Testis (tissue), 3 donors: ENCODE results near the gene KIF26A. TPM values are rescaled to one million over a fixed set of nuclear protein-coding genes. Genes with fewer than 3 reads are reported as not detected.

Experiments used
- DNase-seq: peaks from one replicate; pipeline ENCODE4 v3.0.0-alpha.2; 2019
- H3K27ac ChIP-seq, 2 donors: fragments of 200-600 bp; sonication (generic); one replicate each; pipeline ENCODE4 v1.5.1; 2019
- H3K27me3 ChIP-seq: fragments of 200-600 bp; sonication (generic); one replicate; pipeline ENCODE4 v1.5.1; 2019
- H3K36me3 ChIP-seq: fragments of 200-600 bp; sonication (generic); one replicate; pipeline ENCODE4 v1.5.1; 2017; ENCODE audit warnings: low read depth; ENCODE audit errors: missing control alignments
- H3K4me1 ChIP-seq: fragments of 200-600 bp; sonication (generic); one replicate; pipeline ENCODE4 v1.5.1; 2019
- H3K4me3 ChIP-seq, 2 donors: fragments of 200-600 bp; sonication (generic); one replicate each; pipeline ENCODE4 v1.5.1; 2017 to 2019
- H3K9me3 ChIP-seq: fragments of 200-600 bp; sonication (generic); one replicate; pipeline ENCODE4 v1.5.1; 2017
- POLR2A ChIP-seq: fragments of 450-650 bp; IDR thresholded peaks from one replicate; pipeline ENCODE4 v1.6.1; 2017; ENCODE audit warnings: antibody characterized with exemption, mild to moderate bottlenecking, moderate library complexity
- WGBS, 2 donors: methylation state at CpG; one replicate each; pipeline ENCODE4 v1.1.5; 2018; 5-methylcytosine and 5-hydroxymethylcytosine counted together
- intact Hi-C: fragments of 100-400 bp; cut with DNase I; formaldehyde crosslinking; loops from one replicate; pipeline ENCODE4 v1.15.1; 2023; ENCODE audit warnings: low total_unique reads
- polyA plus RNA-seq: library from polyadenylated mRNA; stranded (reverse); fragments of 350-450 nt; fragmentation: Illumina TruSeq; extraction: RNeasy Lipid Tissue Mini Kit (QIAGEN cat#74804); gene quantifications from one replicate; pipeline ENCODE4 v1.2.3, GENCODE V29; 2014; ENCODE audit warnings: low read depth, low replicate concordance; ENCODE audit not compliant: insufficient read depth
- total RNA-seq, 2 donors: library from RNA; depleted of rRNA; stranded (reverse); fragments of >200 nt; gene quantifications; one replicate each; pipeline ENCODE4 v1.2.3, GENCODE V29; 2016
- TF ChIP-seq, protein P1 (sequence below), 3 experiments: fragments of 450-650 bp in 2 of 3; fragments of 200-600 bp in 1 of 3; sonication (generic) in 1 of 3; IDR thresholded peaks; one replicate each; pipeline ENCODE4 v1.5.1; 2016 to 2019; ENCODE audit warnings: antibody characterized with exemption in 3 of 3, mild to moderate bottlenecking in 2 of 3, moderate library complexity in 1 of 3

Gene KIF26A
- total and polyA plus RNA-seq, 3 donors from 2014 or later = 5.6 to 21.2 (median 18.3) TPM

GRCh38 chr14:104102282-104102914, 36.0 kb upstream of the KIF26A start:
- Histone ChIP-seq H3K4me1 (no peaks in the 10 kb centered on the region), H3K36me3 (no peaks in the 10 kb centered on the region), H3K4me3 (no peak overlapping the region), H3K27me3 (no peaks in the 10 kb centered on the region), H3K9me3 (no peaks in the 10 kb centered on the region), H3K27ac (no peak overlapping the region)
- TF ChIP-seq, protein P1, sequence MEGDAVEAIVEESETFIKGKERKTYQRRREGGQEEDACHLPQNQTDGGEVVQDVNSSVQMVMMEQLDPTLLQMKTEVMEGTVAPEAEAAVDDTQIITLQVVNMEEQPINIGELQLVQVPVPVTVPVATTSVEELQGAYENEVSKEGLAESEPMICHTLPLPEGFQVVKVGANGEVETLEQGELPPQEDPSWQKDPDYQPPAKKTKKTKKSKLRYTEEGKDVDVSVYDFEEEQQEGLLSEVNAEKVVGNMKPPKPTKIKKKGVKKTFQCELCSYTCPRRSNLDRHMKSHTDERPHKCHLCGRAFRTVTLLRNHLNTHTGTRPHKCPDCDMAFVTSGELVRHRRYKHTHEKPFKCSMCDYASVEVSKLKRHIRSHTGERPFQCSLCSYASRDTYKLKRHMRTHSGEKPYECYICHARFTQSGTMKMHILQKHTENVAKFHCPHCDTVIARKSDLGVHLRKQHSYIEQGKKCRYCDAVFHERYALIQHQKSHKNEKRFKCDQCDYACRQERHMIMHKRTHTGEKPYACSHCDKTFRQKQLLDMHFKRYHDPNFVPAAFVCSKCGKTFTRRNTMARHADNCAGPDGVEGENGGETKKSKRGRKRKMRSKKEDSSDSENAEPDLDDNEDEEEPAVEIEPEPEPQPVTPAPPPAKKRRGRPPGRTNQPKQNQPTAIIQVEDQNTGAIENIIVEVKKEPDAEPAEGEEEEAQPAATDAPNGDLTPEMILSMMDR (IDR thresholded peaks at IDR 0.05) = no peak
- no peak for TF ChIP-seq POLR2A
- 86 to 87% methylated on average over 3 to 16 of the region's 16 CpGs for WGBS, 2 donors
- no peak for DNase-seq
- intact Hi-C loops = no loop called here

DNA sequence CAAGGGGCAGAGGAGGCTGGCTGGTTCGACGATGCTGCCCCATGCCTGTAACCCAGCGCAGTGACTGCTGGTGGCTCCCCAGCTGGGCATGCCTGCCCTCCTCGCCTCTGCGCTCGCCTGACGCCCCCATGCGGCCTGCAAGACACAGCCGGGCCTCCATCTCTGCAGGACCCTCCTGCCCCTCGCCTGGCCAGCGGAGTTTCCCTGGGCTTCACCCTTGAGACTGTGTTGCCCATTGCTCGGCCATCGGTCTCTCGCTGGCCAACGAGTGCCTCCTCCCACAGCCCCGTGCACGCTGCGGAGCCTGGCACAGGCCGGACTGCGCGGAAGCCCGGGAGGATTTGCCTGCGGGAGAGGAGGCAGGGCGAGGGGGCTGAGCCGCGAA, 35.3 kb upstream of the KIF26A start:
- WGBS, 2 donors = 80 to 86% methylated on average over 25 to 26 of the region's 26 CpGs
- no peak for DNase-seq

GRCh38 chr14:104103446-104104075, 34.8 kb upstream of the KIF26A start:
- H3K27ac ChIP-seq = no peak overlapping the region
- no peak overlapping the region for H3K4me3 ChIP-seq
- intact Hi-C loops = no loop called here
- no peak for TF ChIP-seq POLR2A
- TF ChIP-seq, protein P1 (IDR thresholded peaks at IDR 0.05) = no peak
- H3K9me3 ChIP-seq = no peaks in the 10 kb centered on the region
- no peaks in the 10 kb centered on the region for H3K27me3 ChIP-seq
- no peak for DNase-seq
- no peaks in the 10 kb centered on the region for H3K36me3 ChIP-seq
- no peaks in the 10 kb centered on the region for H3K4me1 ChIP-seq
- WGBS, 2 donors = 77% methylated on average over 6 to 23 of the region's 23 CpGs

More for the DNA sequence above, 35.3 kb upstream of the KIF26A start:
- no peak overlapping the region for H3K27ac ChIP-seq
- no peak overlapping the region for H3K4me3 ChIP-seq
- no peaks in the 10 kb centered on the region for H3K36me3 ChIP-seq
- intact Hi-C loops = no loop called here
- TF ChIP-seq, protein P1 (IDR thresholded peaks at IDR 0.05) = no peak
- no peaks in the 10 kb centered on the region for H3K9me3 ChIP-seq
- no peaks in the 10 kb centered on the region for H3K27me3 ChIP-seq
- H3K4me1 ChIP-seq = no peaks in the 10 kb centered on the region

GRCh38 chr14:104104076-104104901, 34.1 kb upstream of the KIF26A start:
- Histone ChIP-seq H3K36me3 (no peaks in the 10 kb centered on the region), H3K4me3 (no peak overlapping the region), H3K27me3 (no peaks in the 10 kb centered on the region), H3K9me3 (no peaks in the 10 kb centered on the region), H3K4me1 (no peaks in the 10 kb centered on the region), H3K27ac (no peak overlapping the region)
- DNase-seq = no peak
- intact Hi-C loops = no loop called here
- WGBS, 2 donors = 90 to 99% methylated on average over 12 to 30 of the region's 35 CpGs
- no peak for TF ChIP-seq POLR2A
- TF ChIP-seq, protein P1 (IDR thresholded peaks at IDR 0.05) = no peak
